ENCODE measurements around the gene MRC2.
"Not testable (repeated sequence)": the region's sequence is repeated elsewhere in the genome, so short reads cannot be mapped to it uniquely, and the experiment has no call there.

MRC2 gene

GRCh38 chr17:62684179-62684578 is 56.7 kb downstream of the MRC2 start:
- no peak for DNase-seq

- no peak for DNase-seq
Measured at GRCh38 chr17:62687997-62688396, 60.5 kb downstream of the MRC2 start.

- no peak for DNase-seq
Measured at GRCh38 chr17:62688398-62689160, 61.1 kb downstream of the MRC2 start.

- DNase-seq: no peak
Measured at GRCh38 chr17:62689441-62690167, 62.1 kb downstream of the MRC2 start.

GRCh38 chr17:62690168-62690897 is 62.9 kb downstream of the MRC2 start:
- DNase-seq: no peak

- DNase-seq: not testable (repeated sequence)
Measured at GRCh38 chr17:62691589-62691915, 64.1 kb downstream of the MRC2 start.

GRCh38 chr17:62692159-62692651 is 64.7 kb downstream of the MRC2 start:
- DNase-seq: no peak

- no peak for DNase-seq
Measured at GRCh38 chr17:62692721-62693431, 65.4 kb downstream of the MRC2 start.

- DNase-seq: no peak
Measured at GRCh38 chr17:62693616-62694409, 66.3 kb downstream of the MRC2 start.

- not testable (repeated sequence) for DNase-seq
Measured at GRCh38 chr17:62695093-62695738, 67.7 kb downstream of the MRC2 start.

- DNase-seq: no peak
Measured at GRCh38 chr17:62696256-62696655, 68.8 kb downstream of the MRC2 start.

- no peak for DNase-seq
Measured at GRCh38 chr17:62696726-62697490, 69.4 kb downstream of the MRC2 start.

GRCh38 chr17:62698459-62698858 is 71.0 kb downstream of the MRC2 start:
- not testable (repeated sequence) for DNase-seq

- no peak for DNase-seq
Measured at GRCh38 chr17:62700964-62701705, 73.7 kb downstream of the MRC2 start.

GRCh38 chr17:62701706-62702085 is 74.2 kb downstream of the MRC2 start:
- no peak for DNase-seq

- DNase-seq: no peak
Measured at GRCh38 chr17:62702746-62703260, 75.3 kb downstream of the MRC2 start.

GRCh38 chr17:62703261-62703775 is 75.8 kb downstream of the MRC2 start:
- DNase-seq: no peak

GRCh38 chr17:62703776-62704380 is 76.4 kb downstream of the MRC2 start:
- no peak for DNase-seq

- DNase-seq: no peak
Measured at GRCh38 chr17:62704381-62704971, 77.0 kb downstream of the MRC2 start.
